Mesendoderm (in vitro differentiated cells): Measurements from ENCODE around the gene B4GALT4.
A peak's percentile ranks its signal among the peaks of the same experiment; 100 is the strongest.

Experiments
- DNase-seq: peaks from one replicate; pipeline ENCODE4 v3.0.0; 2013
- H2AK5ac ChIP-seq: 2 replicates; pipeline ENCODE4 v1.6.1; 2013; ENCODE audit warnings: low read length, inconsistent platforms
- H2BK120ac ChIP-seq: 2 replicates; pipeline ENCODE4 v1.6.1; 2013; ENCODE audit warnings: low read depth, mild to moderate bottlenecking, low read length, moderate library complexity, mixed read lengths
- H2BK15ac ChIP-seq: replicated peaks from 2 replicates; pipeline ENCODE4 v1.6.1; 2013; ENCODE audit warnings: low read depth, mild to moderate bottlenecking, moderate library complexity
- H2BK5ac ChIP-seq: 2 replicates; pipeline ENCODE4 v1.6.1; 2013; ENCODE audit warnings: low read length, inconsistent platforms
- H3K18ac ChIP-seq: 2 replicates; pipeline ENCODE4 v1.6.1; 2013; ENCODE audit warnings: mild to moderate bottlenecking, low read length, mixed read lengths
- H3K23ac ChIP-seq: one replicate; pipeline ENCODE4 v1.6.1; 2013; ENCODE audit warnings: low read length
- H3K27ac ChIP-seq: 2 replicates; pipeline ENCODE4 v1.5.1; 2013; ENCODE audit warnings: low read depth, mild to moderate bottlenecking, inconsistent platforms, low read length, moderate library complexity
- H3K27me3 ChIP-seq: 2 replicates; pipeline ENCODE4 v1.6.1; 2013; ENCODE audit warnings: low read length, control low read depth, mild to moderate bottlenecking, inconsistent platforms; ENCODE audit not compliant: insufficient read depth, poor library complexity
- H3K36me3 ChIP-seq: 2 replicates; pipeline ENCODE4 v1.6.1; 2013; ENCODE audit warnings: low read length, inconsistent platforms; ENCODE audit not compliant: control insufficient read depth, insufficient read depth
- H3K4ac ChIP-seq: one replicate; pipeline ENCODE4 v1.6.1; 2013; ENCODE audit warnings: low read depth, mild to moderate bottlenecking, low read length, moderate library complexity
- H3K4me1 ChIP-seq: 2 replicates; pipeline ENCODE4 v1.6.1; 2013; ENCODE audit warnings: low read depth, low read length, inconsistent platforms; ENCODE audit not compliant: control insufficient read depth
- H3K4me2 ChIP-seq: 2 replicates; pipeline ENCODE4 v1.6.1; 2013; ENCODE audit warnings: low read length
- H3K4me3 ChIP-seq: 2 replicates; pipeline ENCODE4 v1.5.1; 2013; ENCODE audit warnings: mild to moderate bottlenecking, low read length
- H3K56ac ChIP-seq: one replicate; pipeline ENCODE4 v1.6.1; 2013; ENCODE audit warnings: low read length
- H3K79me1 ChIP-seq: 2 replicates; pipeline ENCODE4 v1.6.1; 2013; ENCODE audit warnings: low read length, inconsistent platforms
- H3K79me2 ChIP-seq: 2 replicates; pipeline ENCODE4 v1.6.1; 2013; ENCODE audit warnings: mild to moderate bottlenecking, low read length; ENCODE audit not compliant: control insufficient read depth, insufficient read depth
- H3K9ac ChIP-seq: 2 replicates; pipeline ENCODE4 v1.6.1; 2013; ENCODE audit warnings: low read length, inconsistent platforms
- H4K5ac ChIP-seq: one replicate; pipeline ENCODE4 v1.6.1; 2013; ENCODE audit warnings: low read length
- H4K8ac ChIP-seq: one replicate; pipeline ENCODE4 v1.6.1; 2013; ENCODE audit warnings: low read depth, mild to moderate bottlenecking, control low read depth, low read length, moderate library complexity
- WGBS: extraction: QIAGEN DNeasy Blood & Tissue Kit; methylation state at CpG from one replicate; pipeline ENCODE4 v1.1.7; 2013; ENCODE audit warnings: low lambda C conversion rate, missing lambda C conversion rate; ENCODE audit not compliant: insufficient coverage; ENCODE audit errors: extremely low coverage; 5-methylcytosine and 5-hydroxymethylcytosine counted together

B4GALT4 gene

DNA sequence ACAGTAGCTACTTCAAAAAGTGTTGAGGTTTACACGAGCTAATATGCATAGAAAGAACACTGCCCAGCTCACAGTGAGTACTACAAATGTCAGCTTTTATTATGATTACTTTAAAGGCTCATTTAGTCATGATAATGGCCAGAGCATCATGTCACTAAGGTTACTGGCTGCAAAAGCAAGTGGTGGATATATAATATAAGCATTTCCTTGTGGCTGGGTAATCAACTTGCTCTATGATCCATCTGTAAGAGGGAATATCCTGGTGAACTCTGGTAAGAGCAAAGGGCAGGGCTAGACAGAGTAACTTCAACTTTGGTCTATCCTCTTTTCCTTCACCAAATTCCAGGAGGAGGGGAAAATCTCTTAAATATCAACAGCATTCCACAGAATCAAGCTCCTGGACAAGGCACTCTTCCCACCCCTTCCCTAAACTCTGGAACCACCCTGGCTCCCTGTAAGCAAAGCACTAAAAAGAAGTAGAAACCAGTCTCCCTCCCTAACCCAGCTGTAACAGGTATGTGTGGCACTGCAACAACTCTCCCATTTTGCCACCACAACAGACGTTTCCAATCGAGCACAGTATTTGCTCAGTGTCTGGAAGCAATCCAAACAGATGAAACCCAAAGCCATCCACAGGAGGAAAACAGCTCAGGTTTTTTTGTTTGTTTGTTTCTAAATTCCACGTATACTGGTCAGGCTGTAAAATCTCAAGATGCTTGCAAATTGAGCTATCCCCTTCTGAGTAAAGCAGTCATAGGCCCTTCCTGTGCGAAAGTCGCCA is 13.4 kb downstream of the B4GALT4 start:
- WGBS = no CpG with 5 or more reads among the region's 6 CpGs
- no peak overlapping the region for H3K56ac ChIP-seq
- H3K36me3 ChIP-seq = peaks cover 15% of the 10 kb centered on the region

DNA sequence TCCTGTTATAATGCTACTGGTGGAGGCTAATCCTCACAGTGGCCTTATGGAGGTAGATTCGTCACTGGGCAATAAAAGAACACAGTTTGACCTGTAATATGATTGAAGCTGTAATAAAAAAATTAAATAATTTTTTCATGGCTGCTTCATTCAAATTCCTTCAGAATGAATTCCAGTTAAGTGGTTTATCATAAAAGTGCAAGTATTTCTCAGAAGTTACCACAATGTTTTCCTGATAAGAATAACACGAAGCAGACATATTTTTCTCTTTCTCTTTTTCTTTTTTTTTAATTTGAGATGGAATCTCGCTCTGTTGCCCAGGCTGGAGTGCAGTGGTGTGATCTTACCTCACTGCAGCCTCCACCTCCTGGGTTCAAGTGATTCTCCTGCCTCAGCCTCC is 15.6 kb downstream of the B4GALT4 start:
- no peak overlapping the region for H3K18ac ChIP-seq
- H3K4me1 ChIP-seq = no peaks in the 10 kb centered on the region
- H2AK5ac ChIP-seq = no peak overlapping the region
- H3K79me1 ChIP-seq = peaks cover 1% of the 10 kb centered on the region
- no peak overlapping the region for H4K8ac ChIP-seq
- H3K27ac ChIP-seq = no peak overlapping the region
- no peak overlapping the region for H2BK5ac ChIP-seq
- no peak overlapping the region for H2BK15ac ChIP-seq
- H3K79me2 ChIP-seq = no peaks in the 10 kb centered on the region
- H3K4me2 ChIP-seq = no peak overlapping the region
- H3K4ac ChIP-seq = no peak overlapping the region
- no peak overlapping the region for H3K9ac ChIP-seq
- H3K4me3 ChIP-seq = no peak overlapping the region
- no peaks in the 10 kb centered on the region for H3K27me3 ChIP-seq
- WGBS = no CpG with 5 or more reads among the region's 3 CpGs
- H2BK120ac ChIP-seq = no peak overlapping the region
- DNase-seq = no peak
- H3K36me3 ChIP-seq = peaks cover 17% of the 10 kb centered on the region
- no peak overlapping the region for H3K56ac ChIP-seq
- H3K23ac ChIP-seq = no peak overlapping the region
- no peak overlapping the region for H4K5ac ChIP-seq

More for the DNA sequence above, 13.4 kb downstream of the B4GALT4 start:
- no peak for DNase-seq
- H3K4ac ChIP-seq = no peak overlapping the region
- H3K79me1 ChIP-seq = peaks cover 4% of the 10 kb centered on the region
- H3K4me3 ChIP-seq = no peak overlapping the region
- no peak overlapping the region for H3K27ac ChIP-seq
- no peak overlapping the region for H2AK5ac ChIP-seq
- no peak overlapping the region for H4K5ac ChIP-seq
- no peak overlapping the region for H2BK5ac ChIP-seq
- H3K9ac ChIP-seq = no peak overlapping the region
- no peak overlapping the region for H3K23ac ChIP-seq
- H3K18ac ChIP-seq = no peak overlapping the region
- H2BK120ac ChIP-seq = no peak overlapping the region
- H3K4me1 ChIP-seq = no peaks in the 10 kb centered on the region
- no peak overlapping the region for H3K4me2 ChIP-seq
- no peaks in the 10 kb centered on the region for H3K27me3 ChIP-seq
- no peaks in the 10 kb centered on the region for H3K79me2 ChIP-seq
- no peak overlapping the region for H2BK15ac ChIP-seq
- H4K8ac ChIP-seq = no peak overlapping the region

DNA sequence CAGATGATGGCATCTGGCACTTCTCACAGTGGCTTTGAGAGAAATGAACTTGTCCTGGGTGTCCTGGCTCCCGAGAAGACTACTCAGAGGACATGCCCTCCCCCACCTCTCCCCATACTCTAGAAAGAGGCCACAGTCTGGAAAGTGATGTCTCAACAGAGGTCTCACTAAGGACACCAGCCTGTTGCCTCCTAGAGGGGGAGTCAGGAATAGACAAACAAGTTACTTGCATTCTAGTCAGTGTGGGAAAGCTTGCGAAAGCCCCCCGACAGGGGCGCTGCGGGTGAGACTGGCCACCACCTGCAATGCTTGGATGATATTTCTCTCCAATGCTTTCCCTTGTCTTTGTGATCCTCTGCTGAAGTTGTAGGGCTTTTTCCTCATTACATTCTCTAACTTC is 17.2 kb downstream of the B4GALT4 start:
- H3K79me1 ChIP-seq = peaks cover 1% of the 10 kb centered on the region
- no CpG with 5 or more reads among the region's 5 CpGs for WGBS

DNA sequence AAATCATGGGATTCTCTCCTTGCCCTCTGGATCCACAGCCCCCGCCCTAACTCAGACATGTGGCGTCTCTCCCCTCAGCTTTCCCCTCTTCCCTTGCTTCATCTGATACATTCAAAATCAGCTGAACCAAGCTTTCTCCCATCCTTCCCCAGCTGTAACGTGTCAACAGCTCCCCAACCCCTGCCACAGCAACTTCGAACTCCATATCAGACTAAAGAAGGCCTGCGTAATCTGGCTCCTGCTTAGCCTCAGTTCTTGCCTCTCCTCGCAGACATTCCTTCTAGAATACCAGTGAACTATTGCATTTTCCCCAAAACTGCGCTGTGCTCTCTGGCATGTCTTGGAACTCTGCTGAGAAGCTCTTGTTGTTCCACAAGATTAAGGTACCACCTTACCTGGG is 18.3 kb downstream of the B4GALT4 start:
- Histone ChIP-seq H2AK5ac (no peak overlapping the region), H3K27ac (no peak overlapping the region), H2BK5ac (no peak overlapping the region), H3K23ac (no peak overlapping the region), H3K9ac (no peak overlapping the region), H2BK15ac (no peak overlapping the region), H3K79me1 (no peaks in the 10 kb centered on the region), H3K27me3 (no peaks in the 10 kb centered on the region), H3K79me2 (no peaks in the 10 kb centered on the region), H3K4me1 (no peaks in the 10 kb centered on the region), H3K4me2 (no peak overlapping the region), H4K8ac (no peak overlapping the region), H4K5ac (no peak overlapping the region), H3K4me3 (no peak overlapping the region), H2BK120ac (no peak overlapping the region), H3K4ac (no peak overlapping the region), H3K18ac (no peak overlapping the region), H3K56ac (no peak overlapping the region), H3K36me3 (peaks cover 14% of the 10 kb centered on the region)
- DNase-seq = no peak
- no CpG with 5 or more reads among the region's 7 CpGs for WGBS

More for the DNA sequence above, 17.2 kb downstream of the B4GALT4 start:
- no peak overlapping the region for H2BK5ac ChIP-seq
- no peaks in the 10 kb centered on the region for H3K79me2 ChIP-seq
- H2BK120ac ChIP-seq = no peak overlapping the region
- H3K4me2 ChIP-seq = no peak overlapping the region
- no peak overlapping the region for H4K5ac ChIP-seq
- H2BK15ac ChIP-seq = no peak overlapping the region
- H3K27me3 ChIP-seq = no peaks in the 10 kb centered on the region
- DNase-seq = peak; percentile 47
- no peak overlapping the region for H3K4ac ChIP-seq
- H3K4me1 ChIP-seq = no peaks in the 10 kb centered on the region
- no peak overlapping the region for H3K23ac ChIP-seq
- H3K18ac ChIP-seq = no peak overlapping the region
- no peak overlapping the region for H3K4me3 ChIP-seq
- H2AK5ac ChIP-seq = no peak overlapping the region
- no peak overlapping the region for H3K9ac ChIP-seq
- H3K56ac ChIP-seq = no peak overlapping the region
- no peak overlapping the region for H3K27ac ChIP-seq
- H4K8ac ChIP-seq = no peak overlapping the region
- H3K36me3 ChIP-seq = peaks cover 14% of the 10 kb centered on the region

DNA sequence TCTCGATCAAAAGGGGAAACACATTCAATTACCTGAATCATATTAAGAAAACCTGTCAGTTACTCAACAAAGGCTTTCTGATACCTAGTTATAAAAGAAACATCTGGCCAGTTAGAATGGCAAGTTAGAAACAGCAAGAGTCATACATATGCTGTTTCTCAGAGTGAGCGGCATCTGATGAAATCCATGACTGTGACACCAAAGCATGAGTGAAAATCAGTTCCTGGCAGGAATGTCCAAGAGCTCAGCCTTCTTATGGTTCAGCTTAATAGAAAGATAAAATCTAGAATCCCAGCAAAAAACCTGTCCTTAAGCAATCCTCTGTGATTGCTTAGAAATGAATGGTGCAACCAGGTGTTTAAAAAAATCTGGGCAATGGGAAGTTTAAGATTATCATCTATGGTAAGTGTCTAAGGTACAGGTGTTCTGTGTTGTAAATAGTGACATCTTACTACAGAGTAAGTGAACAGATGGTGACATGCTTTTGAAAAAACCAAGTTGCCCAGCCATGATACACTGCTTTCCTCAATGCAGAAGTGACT is 18.8 kb downstream of the B4GALT4 start:
- Histone ChIP-seq H2AK5ac (no peak overlapping the region), H3K36me3 (peaks cover 14% of the 10 kb centered on the region)
- WGBS = no CpG with 5 or more reads among the region's 2 CpGs

More for the DNA sequence above, 18.8 kb downstream of the B4GALT4 start:
- no peak for DNase-seq
- no peaks in the 10 kb centered on the region for H3K27me3 ChIP-seq
- no peaks in the 10 kb centered on the region for H3K79me2 ChIP-seq
- H2BK15ac ChIP-seq = no peak overlapping the region
- no peak overlapping the region for H4K5ac ChIP-seq
- H4K8ac ChIP-seq = no peak overlapping the region
- H3K4ac ChIP-seq = no peak overlapping the region
- H3K18ac ChIP-seq = no peak overlapping the region
- no peak overlapping the region for H2BK5ac ChIP-seq
- H3K27ac ChIP-seq = no peak overlapping the region
- H3K23ac ChIP-seq = no peak overlapping the region
- no peaks in the 10 kb centered on the region for H3K4me1 ChIP-seq
- no peak overlapping the region for H2BK120ac ChIP-seq
- no peaks in the 10 kb centered on the region for H3K79me1 ChIP-seq
- no peak overlapping the region for H3K4me3 ChIP-seq
- no peak overlapping the region for H3K9ac ChIP-seq
- H3K56ac ChIP-seq = no peak overlapping the region
- no peak overlapping the region for H3K4me2 ChIP-seq
